ENCODE results near the gene CD24.
"Not testable (repeated sequence)": the region's sequence is repeated elsewhere in the genome, so short reads cannot be mapped to it uniquely, and the experiment has no call there.

CD24 gene

DNA sequence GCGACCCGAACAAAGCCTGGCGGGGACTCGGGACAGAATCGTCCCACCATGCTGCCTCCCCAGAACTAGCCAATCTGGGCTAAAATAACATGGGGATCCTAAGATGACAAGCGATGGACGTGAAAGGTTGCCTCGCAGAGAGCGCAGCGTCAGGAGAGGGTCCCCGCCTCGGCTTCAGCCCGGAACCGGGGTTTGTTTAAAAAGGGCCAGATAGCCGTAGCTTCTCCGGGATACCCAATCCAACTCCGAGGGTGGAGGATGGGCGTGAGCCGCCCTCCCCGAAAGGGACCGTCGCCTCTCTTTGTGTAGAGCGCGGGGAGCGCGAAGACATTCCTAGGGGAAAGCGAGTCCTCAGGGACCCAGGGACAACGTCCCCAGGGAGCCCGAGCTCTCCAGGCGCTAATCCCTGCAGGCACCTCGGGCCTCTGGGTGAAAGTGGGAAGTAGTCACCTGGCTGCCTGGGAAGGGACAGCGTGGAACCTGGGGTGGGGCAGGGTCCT, 643 bp downstream of the CD24 start:
- H3K9ac ChIP-seq, result no peak overlapping the region
- no peaks in the 10 kb centered on the region for H3K79me2 ChIP-seq (ENCODE audit: insufficient read depth, low read depth)
- H3K4me1 ChIP-seq (ENCODE audit: low read depth, poor library complexity, severe bottlenecking), result no peaks in the 10 kb centered on the region
- no peak overlapping the region for H3K4me3 ChIP-seq (IDR thresholded peaks at IDR 0.05; ENCODE audit: insufficient read depth, low read depth, low read length)
- no peak overlapping the region for H2AFZ ChIP-seq (ENCODE audit: low read depth)
- no peak overlapping the region for H3K4me2 ChIP-seq
- H3K27me3 ChIP-seq (ENCODE audit: insufficient read depth, low read depth), result no peaks in the 10 kb centered on the region; the same call in 1 of the 2 replicates
- no peak overlapping the region for H3K27ac ChIP-seq
- H3K36me3 ChIP-seq (ENCODE audit: insufficient read depth), result no peaks in the 10 kb centered on the region
- TF ChIP-seq CTCF (conservative IDR thresholded peaks at IDR 0.05; ENCODE audit: low read depth, low read length), result no peak
- H4K20me1 ChIP-seq (ENCODE audit: insufficient read depth), result no peaks in the 10 kb centered on the region

- H3K4me3 ChIP-seq (IDR thresholded peaks at IDR 0.05; ENCODE audit: insufficient read depth, low read depth, low read length), result no peak overlapping the region
- no peak for TF ChIP-seq CTCF (conservative IDR thresholded peaks at IDR 0.05; ENCODE audit: low read depth, low read length)
- H3K9ac ChIP-seq, result no peak overlapping the region
- H3K79me2 ChIP-seq (ENCODE audit: insufficient read depth, low read depth), result no peaks in the 10 kb centered on the region
- H2AFZ ChIP-seq (ENCODE audit: low read depth), result no peak overlapping the region
- no peaks in the 10 kb centered on the region; the same call in 1 of the 2 replicates for H3K27me3 ChIP-seq (ENCODE audit: insufficient read depth, low read depth)
- no peaks in the 10 kb centered on the region for H3K36me3 ChIP-seq (ENCODE audit: insufficient read depth)
- H3K27ac ChIP-seq, result no peak overlapping the region
- H3K4me2 ChIP-seq, result no peak overlapping the region
- H4K20me1 ChIP-seq (ENCODE audit: insufficient read depth), result no peaks in the 10 kb centered on the region
- H3K4me1 ChIP-seq (ENCODE audit: low read depth, poor library complexity, severe bottlenecking), result no peaks in the 10 kb centered on the region
These were observed 1.3 kb downstream of the CD24 start for GRCh38 chr6:106973018-106973835.

DNA sequence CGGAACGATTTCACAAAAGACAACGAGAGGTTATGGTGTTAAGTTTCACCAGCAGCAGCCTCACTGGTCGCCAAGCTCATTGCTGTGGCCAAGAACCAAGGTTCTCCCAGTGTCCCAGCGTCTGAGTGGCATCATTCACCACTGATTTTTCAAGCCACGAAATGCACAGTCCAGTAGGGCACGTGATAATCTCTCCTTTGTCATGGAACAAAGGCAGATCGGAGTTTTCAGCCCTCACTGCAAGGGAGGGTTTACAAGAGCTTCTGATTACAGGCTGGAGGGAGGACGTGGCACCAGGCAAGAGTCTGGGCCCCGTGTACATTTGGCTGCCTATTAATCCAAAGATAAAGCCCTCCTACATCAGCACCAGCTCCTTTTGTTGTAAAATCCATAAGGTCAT, 2.0 kb downstream of the CD24 start:
- H3K9ac ChIP-seq, result no peak overlapping the region
- H2AFZ ChIP-seq (ENCODE audit: low read depth), result no peak overlapping the region
- no peaks in the 10 kb centered on the region for H4K20me1 ChIP-seq (ENCODE audit: insufficient read depth)
- H3K27me3 ChIP-seq (ENCODE audit: insufficient read depth, low read depth), result no peaks in the 10 kb centered on the region; the same call in 1 of the 2 replicates
- no peaks in the 10 kb centered on the region for H3K79me2 ChIP-seq (ENCODE audit: insufficient read depth, low read depth)
- H3K27ac ChIP-seq, result no peak overlapping the region
- H3K4me3 ChIP-seq (IDR thresholded peaks at IDR 0.05; ENCODE audit: insufficient read depth, low read depth, low read length), result no peak overlapping the region
- H3K4me2 ChIP-seq, result no peak overlapping the region
- no peaks in the 10 kb centered on the region for H3K36me3 ChIP-seq (ENCODE audit: insufficient read depth)
- no peaks in the 10 kb centered on the region for H3K4me1 ChIP-seq (ENCODE audit: low read depth, poor library complexity, severe bottlenecking)
- TF ChIP-seq CTCF (conservative IDR thresholded peaks at IDR 0.05; ENCODE audit: low read depth, low read length), result no peak

DNA sequence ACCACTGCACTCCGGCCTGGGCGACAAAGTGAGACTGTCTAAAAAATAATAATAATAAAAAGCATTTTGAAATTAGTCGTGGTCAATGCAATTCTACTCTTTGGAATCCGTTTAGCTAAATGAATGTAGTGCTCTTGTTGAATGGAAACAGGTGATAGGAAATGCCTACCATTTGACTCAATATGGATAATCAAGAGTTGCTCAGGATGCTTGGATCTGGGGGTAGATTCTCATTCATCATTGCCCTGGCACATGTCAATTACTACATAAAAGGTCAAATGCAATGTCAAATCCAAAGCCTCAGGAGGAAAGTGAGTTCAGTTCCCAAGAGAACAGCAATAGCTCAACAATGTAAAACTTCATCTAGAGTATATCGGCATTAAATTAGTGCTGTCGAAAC, 3.8 kb downstream of the CD24 start:
- not testable (repeated sequence) for H2AFZ ChIP-seq (ENCODE audit: low read depth); H3K4me1 ChIP-seq (ENCODE audit: low read depth, poor library complexity, severe bottlenecking); H3K4me3 ChIP-seq (IDR thresholded peaks at IDR 0.05; ENCODE audit: insufficient read depth, low read depth, low read length); H3K36me3 ChIP-seq (ENCODE audit: insufficient read depth); H3K27me3 ChIP-seq (ENCODE audit: insufficient read depth, low read depth); H3K9ac ChIP-seq; H3K79me2 ChIP-seq (ENCODE audit: insufficient read depth, low read depth); H3K27ac ChIP-seq; H4K20me1 ChIP-seq (ENCODE audit: insufficient read depth); H3K4me2 ChIP-seq

DNA sequence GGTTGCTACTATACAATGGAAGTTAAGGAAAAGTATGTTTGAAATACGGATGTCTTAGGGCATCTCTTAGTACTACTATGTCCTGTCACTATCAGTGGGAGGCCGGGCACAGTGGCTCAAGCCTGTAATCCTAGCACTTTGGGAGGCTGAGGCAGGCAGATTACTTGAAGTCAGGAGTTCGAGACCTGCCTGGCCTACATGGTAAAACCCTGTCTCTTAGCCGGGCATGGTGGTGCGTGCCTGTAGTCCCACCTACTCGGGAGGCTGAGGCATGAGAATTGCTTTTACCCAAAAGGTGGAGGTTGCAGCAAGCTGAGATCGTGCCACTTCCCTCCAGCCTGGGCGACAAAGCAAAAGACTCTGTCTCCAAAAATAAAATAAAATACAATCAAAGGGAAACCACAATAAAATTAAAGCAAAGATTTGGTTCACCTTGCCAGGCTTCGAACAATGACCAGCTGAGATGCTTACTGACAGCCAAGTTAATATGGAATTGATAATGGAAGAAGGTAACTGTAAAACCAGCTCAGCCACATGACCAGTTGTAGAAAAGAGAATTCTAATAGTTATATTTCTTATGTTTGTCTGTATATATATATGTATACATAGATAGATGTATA, 6.5 kb downstream of the CD24 start:
- H3K4me2 ChIP-seq, result no peak overlapping the region
- no peak for TF ChIP-seq CTCF (conservative IDR thresholded peaks at IDR 0.05; ENCODE audit: low read depth, low read length)
- no peaks in the 10 kb centered on the region for H3K4me1 ChIP-seq (ENCODE audit: low read depth, poor library complexity, severe bottlenecking)
- H3K4me3 ChIP-seq (IDR thresholded peaks at IDR 0.05; ENCODE audit: insufficient read depth, low read depth, low read length), result no peak overlapping the region
- H3K27me3 ChIP-seq (ENCODE audit: insufficient read depth, low read depth), result no peaks in the 10 kb centered on the region
- H3K79me2 ChIP-seq (ENCODE audit: insufficient read depth, low read depth), result no peaks in the 10 kb centered on the region
- no peaks in the 10 kb centered on the region for H3K36me3 ChIP-seq (ENCODE audit: insufficient read depth)
- H2AFZ ChIP-seq (ENCODE audit: low read depth), result no peak overlapping the region
- H4K20me1 ChIP-seq (ENCODE audit: insufficient read depth), result no peaks in the 10 kb centered on the region
- H3K27ac ChIP-seq, result no peak overlapping the region
- H3K9ac ChIP-seq, result no peak overlapping the region
